Non-pigmented ciliary epithelial cell (primary cell): ENCODE results near the gene COL8A1.
"Not testable (repeated sequence)": the region's sequence is repeated elsewhere in the genome, so short reads cannot be mapped to it uniquely, and the experiment has no call there.

Source experiments
- DNase-seq: peaks from one replicate; pipeline ENCODE4 v3.0.0-alpha.2; 2010; ENCODE audit warnings: low read depth

COL8A1 gene

DNA sequence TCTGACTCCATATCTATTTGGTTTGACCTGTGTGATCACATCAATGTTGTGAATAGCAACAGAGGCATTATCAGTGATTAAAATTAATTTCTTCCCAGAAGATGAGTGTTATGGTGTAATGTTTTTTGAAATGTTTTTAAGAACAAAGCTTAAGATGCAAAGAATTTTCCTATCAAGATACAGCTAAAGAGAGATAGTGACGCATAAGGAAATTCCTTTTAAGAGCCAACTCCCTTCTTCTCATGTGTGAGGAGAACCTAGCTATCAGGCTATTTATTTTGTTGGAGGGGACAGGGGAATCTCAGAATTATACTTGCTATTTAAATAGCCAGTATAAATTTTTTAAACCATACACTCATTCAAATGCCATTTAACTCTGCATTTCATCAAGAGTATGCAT is 71.3 kb downstream of the COL8A1 start:
- DNase-seq, result no peak

DNA sequence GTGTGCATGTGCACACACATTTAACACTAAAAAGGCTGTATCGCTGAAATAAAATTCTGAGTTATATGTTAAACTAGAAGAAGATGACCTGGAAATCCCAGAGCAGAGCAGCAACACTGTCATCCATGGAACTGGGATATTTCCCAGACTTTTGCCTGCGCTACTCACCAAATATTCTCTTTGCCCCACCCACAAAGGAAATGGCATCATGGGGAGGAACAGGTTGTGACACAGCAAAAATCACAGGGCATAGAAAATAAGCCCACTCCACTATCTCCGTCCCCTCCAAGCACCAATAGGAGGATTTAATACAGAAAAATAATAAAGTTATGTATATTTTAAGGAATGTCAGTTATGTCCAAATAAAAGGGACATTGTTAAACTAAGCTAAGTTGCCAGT is 71.7 kb downstream of the COL8A1 start:
- DNase-seq, result no peak

DNA sequence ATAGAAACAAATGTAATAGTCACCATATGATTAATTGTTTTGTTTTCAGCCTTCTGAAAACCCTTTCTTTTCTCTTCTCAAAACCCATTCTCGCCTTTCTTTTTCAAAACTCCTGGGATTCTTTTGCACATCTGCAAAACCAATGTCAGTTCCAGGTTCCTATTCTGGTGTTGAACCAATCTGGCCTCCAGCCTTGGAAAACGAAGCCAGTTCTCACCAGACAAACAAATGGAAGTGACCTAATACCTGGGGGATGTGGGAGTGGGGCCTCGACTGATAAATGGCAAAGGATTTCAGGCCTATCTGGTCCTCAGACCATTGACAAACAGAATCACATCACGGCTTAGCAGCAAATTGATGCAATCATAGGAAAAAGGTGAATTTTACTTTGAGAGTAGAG is 73.0 kb downstream of the COL8A1 start:
- no peak for DNase-seq

DNA sequence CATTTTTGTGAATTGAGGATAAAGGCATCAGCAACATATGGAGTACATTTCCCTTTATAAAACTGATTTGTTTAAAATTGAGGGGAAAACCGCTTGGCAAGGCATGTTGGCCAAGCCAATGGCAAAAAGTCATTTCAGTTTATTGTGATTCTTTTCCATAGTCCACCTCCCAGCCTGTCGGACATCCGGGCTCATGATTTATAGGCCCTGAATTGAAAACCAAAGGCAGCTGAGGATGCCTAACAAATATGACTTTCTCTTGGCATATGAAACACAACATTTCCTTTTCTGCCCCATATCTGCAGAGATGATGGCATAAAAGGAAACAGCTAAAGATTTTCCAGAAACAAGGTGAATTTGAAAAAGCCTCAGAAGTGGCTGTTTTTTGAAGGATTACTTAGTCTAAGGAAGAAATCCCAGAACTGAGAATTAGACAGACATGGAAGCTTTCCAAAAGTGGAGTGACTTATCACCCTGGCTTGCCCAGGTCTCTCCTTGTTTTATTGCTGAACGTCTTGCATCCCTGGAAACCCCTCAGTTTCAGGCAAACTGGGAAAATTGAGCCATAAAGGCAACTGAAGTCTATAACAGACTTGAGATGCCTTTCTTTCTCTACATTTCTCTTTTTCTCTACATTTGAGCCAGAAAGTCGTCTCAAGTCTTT is 74.0 kb downstream of the COL8A1 start:
- no peak for DNase-seq

DNA sequence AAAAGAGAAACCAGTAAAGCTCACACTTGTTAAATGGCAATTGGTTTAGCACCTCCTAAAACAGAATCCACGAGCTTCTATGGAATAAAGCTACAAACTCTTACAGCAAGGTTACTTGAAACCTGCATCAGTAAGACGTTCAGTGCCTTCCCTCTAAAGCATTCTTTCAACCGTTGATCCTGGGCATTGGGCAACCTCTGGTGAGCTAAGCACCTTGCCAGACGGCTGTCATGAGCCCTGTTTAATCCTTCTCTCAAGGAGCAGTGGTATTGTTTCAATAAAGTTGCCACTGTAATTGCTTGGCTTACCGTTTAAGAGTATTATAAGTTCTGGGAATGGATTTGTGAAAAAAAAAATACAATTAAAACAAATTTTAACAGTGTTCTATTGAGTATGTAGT is 75.0 kb downstream of the COL8A1 start:
- no peak for DNase-seq

DNA sequence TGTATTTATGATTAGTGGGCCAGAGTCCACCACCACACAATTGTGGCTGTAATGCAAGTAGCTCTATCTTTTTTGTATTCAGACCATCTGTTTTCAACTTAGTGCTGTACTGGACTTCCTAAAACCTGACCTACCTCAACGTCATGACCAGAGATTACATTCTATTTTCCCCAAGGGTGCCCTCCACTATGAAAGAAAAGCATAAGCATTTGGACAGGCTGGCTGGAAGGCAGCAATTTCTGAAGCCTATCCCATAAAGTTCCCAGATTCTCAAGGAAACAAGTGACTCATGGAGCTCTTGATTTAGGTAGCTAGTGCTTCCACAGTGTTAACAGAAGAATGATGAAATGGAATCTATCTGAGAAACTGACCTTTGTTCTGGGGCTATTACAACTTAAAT is 75.8 kb downstream of the COL8A1 start:
- DNase-seq, result no peak

DNA sequence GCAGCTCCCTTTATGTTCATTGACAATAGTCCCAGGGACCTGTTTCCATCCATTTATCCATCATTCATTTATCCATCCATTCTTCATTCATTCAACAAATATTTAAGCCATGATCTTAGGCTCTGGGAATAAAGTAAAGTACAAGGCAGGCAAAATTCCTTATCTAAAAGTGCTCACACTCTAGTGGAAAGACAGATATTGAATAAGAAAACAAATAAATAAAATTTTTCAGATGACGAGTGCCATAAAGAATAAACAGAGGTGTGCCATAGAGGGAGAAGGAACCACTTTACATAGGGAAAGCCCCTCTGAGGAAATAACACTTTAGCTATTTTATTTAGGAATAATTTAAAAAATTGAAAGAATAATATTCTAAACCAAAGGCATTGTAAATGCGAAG is 76.2 kb downstream of the COL8A1 start:
- no peak for DNase-seq

DNA sequence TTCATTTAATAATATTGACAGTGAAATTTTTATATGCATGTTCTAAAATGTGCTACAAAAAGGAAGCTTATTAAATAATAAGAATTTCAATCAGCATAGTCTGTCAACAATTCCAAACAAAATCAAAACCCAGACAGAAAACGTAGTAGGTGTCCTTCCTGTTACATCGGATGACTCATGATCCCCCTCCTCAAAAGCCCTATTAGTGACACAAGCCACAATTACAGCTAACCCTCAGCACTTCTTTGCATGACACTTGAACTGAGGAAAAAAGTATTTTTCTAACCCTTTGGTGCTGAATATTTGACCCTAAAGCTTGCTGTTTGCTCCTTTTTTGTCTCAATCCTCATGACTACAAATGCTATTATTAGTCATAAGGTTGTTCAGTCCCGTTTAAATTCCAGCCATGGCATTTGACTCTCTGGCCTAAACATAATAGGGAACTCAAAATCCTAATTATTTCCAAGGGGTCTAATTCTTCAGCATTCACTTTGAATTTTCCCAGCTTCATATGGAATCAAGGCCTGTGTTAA is 78.1 kb downstream of the COL8A1 start:
- DNase-seq, result no peak

DNA sequence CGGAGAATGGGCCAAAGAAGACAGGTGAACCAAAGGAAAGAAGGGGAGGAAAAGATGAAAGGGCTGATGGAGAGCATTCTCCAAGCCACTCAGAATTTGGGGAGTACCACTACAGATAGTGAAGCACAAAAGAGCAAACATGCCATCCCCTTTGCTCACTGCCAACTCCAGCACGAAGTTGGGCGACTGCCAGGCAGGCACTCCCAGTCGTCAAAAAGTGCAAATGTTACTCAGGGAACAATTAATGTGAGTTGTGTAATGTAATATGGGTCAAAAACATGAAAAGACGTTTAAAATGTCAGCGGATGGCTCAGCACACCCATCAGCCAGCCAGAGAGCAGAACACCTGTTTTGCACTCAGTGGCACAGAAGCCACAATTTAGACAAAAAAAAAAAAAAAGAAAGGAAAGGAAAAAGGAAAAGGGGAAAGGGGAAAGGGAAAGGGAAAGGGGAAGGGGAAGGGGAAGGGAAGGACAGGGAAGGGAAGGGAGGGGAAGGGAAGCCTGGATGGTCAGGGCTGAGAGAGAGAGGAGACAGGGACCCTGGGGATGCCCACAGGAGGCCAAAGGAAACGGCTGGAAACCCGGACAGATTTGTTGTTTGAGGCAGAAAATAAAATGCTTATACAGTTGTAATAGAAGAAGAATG is 82.7 kb downstream of the COL8A1 start:
- DNase-seq, result no peak

DNA sequence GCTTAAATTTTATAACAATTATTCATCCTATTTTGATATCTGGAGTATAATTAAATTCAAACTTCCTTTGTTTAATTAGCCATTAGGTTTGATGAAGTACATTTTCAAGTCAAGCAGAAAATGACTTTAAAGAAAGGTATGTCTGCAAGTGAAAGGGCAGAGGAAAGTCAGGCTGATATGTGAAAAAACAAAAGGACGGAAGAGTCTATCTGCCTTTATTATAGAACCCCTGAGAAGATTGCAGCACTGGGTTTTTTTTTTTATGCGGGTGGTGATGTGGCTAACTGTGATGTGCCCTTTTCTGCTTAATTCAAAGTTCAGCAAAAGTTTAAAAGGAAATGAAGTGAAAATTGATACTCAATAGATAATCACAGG is 83.2 kb downstream of the COL8A1 start:
- DNase-seq, result no peak

DNA sequence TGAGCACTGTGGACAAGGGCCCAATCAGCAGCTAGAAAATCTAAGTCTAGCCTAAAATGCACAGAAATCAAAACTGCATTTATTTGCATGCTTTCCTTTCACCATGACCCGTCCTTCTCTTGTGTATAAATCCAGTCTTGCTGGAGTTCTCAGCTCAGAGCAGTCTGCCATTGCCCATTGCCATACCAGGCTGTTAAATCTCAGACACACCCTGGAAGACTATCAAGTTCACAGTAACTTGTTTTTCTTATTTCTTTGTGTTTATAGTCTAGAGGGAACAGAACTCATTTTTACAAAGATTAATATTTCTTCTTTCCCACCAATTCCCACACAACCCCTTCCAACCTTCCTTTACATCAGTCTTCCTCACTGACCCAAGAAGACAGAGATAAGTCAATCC is 85.9 kb downstream of the COL8A1 start:
- DNase-seq, result no peak

DNA sequence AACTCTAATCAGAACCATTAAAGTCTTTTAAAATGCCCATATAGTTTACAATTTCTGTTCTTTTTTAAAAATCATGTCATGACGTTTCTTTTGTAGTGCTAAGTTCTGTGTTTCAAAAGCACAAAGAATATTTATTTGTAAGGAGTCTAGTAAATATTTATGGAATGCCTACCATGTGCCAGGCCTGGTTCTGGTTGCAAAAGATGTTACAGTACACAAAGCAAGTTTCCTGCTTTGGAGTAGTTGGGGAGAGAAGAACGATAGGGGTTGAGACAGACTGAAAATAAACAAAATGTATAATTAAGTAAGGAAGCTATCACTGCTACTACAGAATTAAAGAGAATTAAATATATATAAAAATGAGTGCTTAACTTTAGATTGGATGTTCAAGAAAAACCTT is 92.5 kb downstream of the COL8A1 start:
- no peak for DNase-seq

DNA sequence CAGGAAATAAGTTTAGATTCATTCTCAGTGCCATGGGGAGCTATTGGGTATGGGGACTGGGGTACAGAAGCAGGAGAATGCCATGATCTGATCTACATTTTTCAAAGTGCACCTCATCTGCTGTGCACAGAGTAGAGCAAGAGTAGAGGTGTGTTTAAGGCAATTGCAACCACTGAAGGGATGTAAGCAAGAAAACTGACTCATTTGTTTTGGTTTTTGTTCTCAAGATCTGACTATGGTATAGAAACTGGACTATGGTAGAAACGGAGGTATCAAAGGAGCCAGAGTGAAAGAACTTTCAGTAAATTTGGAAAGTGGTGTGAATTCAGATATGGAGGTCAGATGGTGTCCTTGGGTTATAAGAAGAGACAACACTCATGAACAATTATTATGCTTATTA is 93.1 kb downstream of the COL8A1 start:
- DNase-seq, result no peak

DNA sequence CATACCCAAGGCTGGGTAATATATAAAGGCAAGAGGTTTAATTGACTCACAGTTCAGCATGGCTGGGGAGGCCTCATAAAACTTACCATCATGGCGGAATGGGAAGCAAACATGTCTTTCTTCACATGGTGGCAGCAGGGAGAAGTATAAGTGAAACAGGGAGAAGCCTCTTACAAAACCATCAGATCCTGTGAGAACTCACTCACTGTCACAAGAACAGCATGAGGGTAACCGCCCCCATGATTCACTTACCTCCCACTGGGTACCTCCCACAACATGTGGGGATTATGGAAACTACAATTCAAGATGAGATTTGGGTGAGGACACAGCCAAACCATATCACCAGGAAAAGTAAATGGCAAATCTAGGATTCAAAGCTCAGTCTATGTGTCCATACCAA is 102.0 kb downstream of the COL8A1 start:
- DNase-seq, result not testable (repeated sequence)

DNA sequence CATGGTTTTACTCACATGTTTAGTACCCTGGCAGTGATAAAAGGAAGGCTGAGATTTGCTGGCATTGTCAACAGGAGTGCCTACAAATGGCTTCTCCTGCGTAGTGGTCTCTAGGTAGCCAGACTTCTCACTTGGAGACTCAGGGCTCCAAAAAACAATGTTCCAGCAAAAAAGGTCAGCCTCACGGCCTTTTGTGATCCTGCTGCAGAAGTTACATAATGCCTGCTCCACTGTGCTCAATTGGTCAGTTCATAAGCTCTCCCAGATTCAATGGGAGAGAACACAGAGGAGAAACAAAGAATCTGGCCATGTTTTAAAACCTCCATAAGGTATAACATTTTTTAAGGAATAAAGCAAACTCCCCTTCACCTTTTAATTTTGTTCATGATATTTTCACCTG is 103.2 kb downstream of the COL8A1 start:
- DNase-seq, result no peak

DNA sequence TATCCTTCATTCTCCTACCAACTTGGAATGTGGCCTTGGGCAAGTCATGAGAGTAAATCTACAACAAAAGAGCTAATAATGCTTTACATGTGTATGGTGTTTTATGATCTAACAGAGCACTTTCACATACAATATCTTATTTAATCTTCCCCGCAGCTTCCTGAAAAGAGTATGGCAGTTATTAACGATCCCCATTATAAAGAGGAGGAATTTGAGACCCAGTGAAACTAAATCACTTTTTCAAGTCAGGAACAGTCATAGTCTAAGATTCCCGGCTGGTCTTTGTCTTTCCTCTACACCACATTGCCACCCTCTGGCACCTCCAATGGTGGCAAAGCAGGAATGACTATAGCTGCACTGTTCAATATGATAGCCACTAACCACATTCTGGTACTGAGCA is 109.5 kb downstream of the COL8A1 start:
- no peak for DNase-seq

DNA sequence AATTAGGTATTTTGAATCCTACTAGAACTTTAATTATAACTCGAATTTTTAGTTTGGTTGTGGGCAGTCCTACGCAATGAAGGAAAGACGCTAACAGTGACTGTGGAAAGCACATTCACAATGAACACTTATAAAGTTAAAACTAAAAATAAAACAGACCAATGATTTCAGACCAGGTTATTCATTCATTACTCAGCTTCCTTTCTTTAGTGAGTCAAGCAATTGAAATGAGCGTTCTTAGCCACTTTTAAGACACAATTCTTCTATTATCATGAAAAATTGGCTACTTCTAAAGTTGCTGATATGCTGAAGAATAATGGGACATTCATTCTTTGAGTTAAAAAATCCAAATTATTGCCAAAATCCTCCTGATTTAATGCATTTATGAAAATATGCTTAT is 113.3 kb downstream of the COL8A1 start:
- DNase-seq, result peak; percentile 61

DNA sequence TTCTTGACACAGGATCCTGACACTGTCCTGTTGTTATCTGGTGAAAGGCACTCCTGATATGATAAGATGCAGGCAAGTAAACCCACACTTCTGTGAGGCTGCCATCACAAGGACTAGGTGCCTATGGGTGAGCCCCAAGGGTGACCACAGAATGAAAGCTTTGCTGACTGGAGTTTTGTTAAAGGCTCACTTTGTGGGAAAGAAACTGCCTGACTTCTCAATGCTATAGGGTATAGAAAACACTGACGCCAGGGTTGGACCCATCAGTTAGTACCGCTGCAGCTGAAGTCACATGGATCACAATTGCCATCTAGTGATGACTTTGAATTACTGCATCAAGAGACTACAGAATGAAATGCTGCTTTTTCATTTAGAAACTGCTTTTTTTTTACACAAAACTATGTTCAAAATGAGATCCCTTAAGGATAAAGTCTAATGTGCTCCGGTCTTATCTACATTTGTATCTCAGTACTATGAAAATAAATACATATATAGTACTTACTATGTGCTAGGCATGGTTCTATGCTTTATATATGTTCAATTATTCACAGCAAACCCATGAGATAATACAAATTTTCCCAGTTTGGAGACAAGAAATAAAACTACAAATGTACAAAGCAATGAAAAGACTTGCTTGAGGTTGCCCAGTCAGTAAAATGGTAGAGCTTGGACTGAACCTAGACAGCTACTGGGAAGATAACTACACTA is 115.0 kb downstream of the COL8A1 start:
- no peak for DNase-seq

DNA sequence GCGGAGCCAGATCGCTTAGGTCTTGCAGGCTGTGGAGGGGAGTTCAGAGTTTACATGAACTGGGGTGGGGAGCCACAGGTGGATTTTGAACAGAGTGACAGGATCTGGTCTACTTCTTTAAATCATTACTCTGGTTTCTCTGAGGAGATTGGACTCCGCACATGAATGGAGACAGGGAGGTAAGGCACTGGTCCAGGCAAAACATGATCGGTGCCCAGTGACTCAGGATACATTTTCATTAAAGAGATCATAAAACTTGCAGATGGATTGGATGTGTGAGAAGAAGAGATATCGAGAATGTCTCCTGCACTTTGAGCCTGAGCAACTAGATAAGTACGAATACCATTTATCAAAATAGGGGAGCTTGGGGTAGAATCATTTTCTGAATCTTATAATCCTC is 117.4 kb downstream of the COL8A1 start:
- no peak for DNase-seq

DNA sequence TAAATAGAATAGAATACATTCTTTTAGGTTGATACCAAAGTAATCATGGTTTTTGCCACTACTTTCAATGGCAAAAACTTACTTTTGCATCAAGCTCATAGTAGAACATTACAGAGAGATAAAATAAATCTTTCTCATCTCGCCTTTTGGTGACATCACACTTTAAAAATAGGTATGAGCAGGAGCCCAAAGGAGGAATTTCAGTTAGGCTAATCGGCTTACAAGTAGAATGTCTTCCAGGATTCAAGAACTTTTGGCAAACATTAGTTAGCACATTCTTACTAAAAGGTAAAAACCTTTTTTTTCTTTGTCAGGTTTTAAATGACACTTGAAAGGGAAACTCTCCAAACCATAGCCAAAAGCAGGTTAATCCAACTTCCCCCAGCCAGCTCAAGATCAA is 119.6 kb downstream of the COL8A1 start:
- DNase-seq, result no peak

DNA sequence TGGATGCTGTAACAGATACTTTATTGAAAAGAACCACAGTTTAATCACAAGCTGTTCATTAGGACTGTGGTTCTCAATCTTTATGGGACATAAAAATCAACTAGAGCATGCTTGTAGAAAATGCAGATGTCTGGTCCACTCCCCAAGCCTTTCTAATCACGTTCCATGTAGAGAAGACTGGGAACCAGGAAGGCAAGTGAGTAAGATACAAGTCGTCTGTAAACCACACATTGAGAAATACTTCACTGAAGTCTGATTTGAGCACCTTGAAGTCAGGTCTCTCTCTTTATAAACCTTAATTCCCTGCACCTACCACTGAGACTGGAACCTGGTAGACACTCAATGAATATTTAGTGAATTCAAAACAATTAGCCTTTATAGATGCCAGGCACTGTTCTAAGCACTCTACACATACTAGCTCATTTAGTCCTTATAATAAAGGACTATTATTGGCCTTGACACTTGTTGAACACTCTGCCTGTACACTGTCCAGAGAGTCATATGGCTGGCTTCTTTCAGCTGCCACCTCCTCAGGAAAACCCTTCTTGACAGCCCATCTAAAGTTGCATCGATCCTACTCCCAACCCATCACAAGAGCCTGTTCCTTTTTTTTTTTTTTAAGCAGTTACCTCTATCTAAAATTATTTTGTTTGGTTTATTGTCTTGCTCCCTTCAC is 120.2 kb downstream of the COL8A1 start:
- no peak for DNase-seq

DNA sequence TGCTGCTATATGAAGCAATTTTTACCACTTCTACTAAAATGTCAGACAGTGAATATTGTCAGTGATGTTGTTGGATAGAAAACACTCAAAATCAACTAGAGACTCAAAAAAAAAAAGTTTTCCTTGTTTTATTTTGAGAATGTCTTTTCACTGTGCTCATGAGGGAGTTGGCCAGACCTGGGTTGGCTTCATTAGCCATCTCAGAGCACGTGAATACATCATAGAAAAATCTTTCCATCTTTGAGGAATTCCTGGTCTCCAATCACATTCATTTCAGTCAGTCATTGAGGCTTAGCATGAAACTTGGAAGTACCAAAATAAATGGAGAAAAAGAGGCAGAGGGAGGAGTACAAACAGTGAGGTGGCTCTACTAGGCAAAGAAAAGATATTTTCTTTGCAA is 121.6 kb downstream of the COL8A1 start:
- no peak for DNase-seq

DNA sequence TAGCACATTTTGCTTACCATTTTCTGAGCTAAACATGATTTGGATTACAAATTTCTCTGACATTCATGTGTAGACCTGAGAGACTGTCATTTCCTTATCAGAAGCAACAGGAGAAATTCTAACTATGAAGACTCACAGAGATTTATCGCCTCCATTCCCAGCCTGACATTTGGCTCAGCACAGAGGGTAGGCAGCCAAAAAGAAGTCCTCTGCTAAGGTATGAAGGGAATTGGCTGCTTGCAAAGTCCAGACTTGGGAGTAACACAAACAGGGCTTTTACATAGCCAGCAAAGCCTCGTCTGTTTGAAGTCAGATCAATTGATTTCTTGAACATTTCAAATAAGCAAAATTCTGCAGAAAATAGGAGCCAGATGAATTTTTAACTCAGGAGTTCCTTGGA is 122.2 kb downstream of the COL8A1 start:
- DNase-seq, result no peak
